T47D (cell line): ENCODE measurements around the gene TSHZ2.
"Not testable (repeated sequence)": the region's sequence is repeated elsewhere in the genome, so short reads cannot be mapped to it uniquely, and the experiment has no call there.

ENCODE experiments used
- DNase-seq, 2 experiments: peaks; one replicate each; pipeline versions ENCODE4 v3.0.0 to v3.0.0-alpha.2; 2011 to 2012; ENCODE audit warnings: low read depth in 1 of 2, low spot score in 1 of 2
- JUND ChIP-seq: IDR thresholded peaks from 2 replicates; pipeline ENCODE4 v1.6.1; 2012; ENCODE audit warnings: low read depth
- in situ Hi-C: cut with HindIII; loops from 2 replicates; pipeline ENCODE4 v1.10.0; 2016; ENCODE audit warnings: low sequenced_read_pairs, low pct_unique_long_range_greater_than_20kb

Gene TSHZ2

GRCh38 chr20:53411129-53411528 lies 439.0 kb downstream of the TSHZ2 start:
- in situ Hi-C loops, result no loop called here
- DNase-seq, result no peak
- TF ChIP-seq JUND, result no peak

- no peak for DNase-seq
- TF ChIP-seq JUND, result no peak
- in situ Hi-C loops, result no loop called here
These were observed 439.7 kb downstream of the TSHZ2 start for GRCh38 chr20:53411891-53412290.

- DNase-seq, result no peak
- in situ Hi-C loops, result no loop called here
- no peak for TF ChIP-seq JUND
These were observed 440.5 kb downstream of the TSHZ2 start for GRCh38 chr20:53412577-53413185.

- in situ Hi-C loops, result no loop called here
- TF ChIP-seq JUND, result no peak
- peak; percentile 63 to 85 for DNase-seq
These were observed 441.1 kb downstream of the TSHZ2 start for GRCh38 chr20:53413186-53413631.

GRCh38 chr20:53413845-53414244 lies 441.7 kb downstream of the TSHZ2 start:
- in situ Hi-C loops, result not testable (repeated sequence)

GRCh38 chr20:53419693-53420460 lies 447.7 kb downstream of the TSHZ2 start:
- no peak for TF ChIP-seq JUND
- in situ Hi-C loops, result no loop called here
- no peak for DNase-seq

More at GRCh38 chr20:53413845-53414244, 441.7 kb downstream of the TSHZ2 start:
- DNase-seq, result not testable (repeated sequence)

- no peak for DNase-seq
- no peak for TF ChIP-seq JUND
- in situ Hi-C loops, result no loop called here
These were observed 449.2 kb downstream of the TSHZ2 start for GRCh38 chr20:53421343-53421742.

- DNase-seq, result no peak
- TF ChIP-seq JUND, result no peak
- in situ Hi-C loops, result no loop called here
These were observed 449.9 kb downstream of the TSHZ2 start for GRCh38 chr20:53422039-53422438.

GRCh38 chr20:53423587-53424146 lies 451.5 kb downstream of the TSHZ2 start:
- in situ Hi-C loops, result no loop called here
- DNase-seq, result no peak
- TF ChIP-seq JUND, result no peak

GRCh38 chr20:53425481-53425880 lies 453.3 kb downstream of the TSHZ2 start:
- no peak for TF ChIP-seq JUND
- in situ Hi-C loops, result no loop called here

GRCh38 chr20:53425941-53426340 lies 453.8 kb downstream of the TSHZ2 start:
- peak in 1 of 2 experiments; percentile 36 for DNase-seq
- in situ Hi-C loops, result no loop called here
- TF ChIP-seq JUND, result no peak

More at GRCh38 chr20:53425481-53425880, 453.3 kb downstream of the TSHZ2 start:
- DNase-seq, result peak in 1 of 2 experiments; percentile 34

GRCh38 chr20:53426766-53427312 lies 454.7 kb downstream of the TSHZ2 start:
- no peak for TF ChIP-seq JUND
- in situ Hi-C loops, result no loop called here
- DNase-seq, result no peak

- TF ChIP-seq JUND, result no peak
- in situ Hi-C loops, result no loop called here
- DNase-seq, result no peak
These were observed 455.8 kb downstream of the TSHZ2 start for GRCh38 chr20:53427951-53428350.
